ENCODE measurements around the gene KDELR3. TPM values are rescaled to one million over a fixed set of nuclear protein-coding genes. Genes with fewer than 3 reads are reported as not detected.

KDELR3 gene
- total RNA-seq, 2 donors from 2014 or later: 16.8 to 52.9 TPM

DNA sequence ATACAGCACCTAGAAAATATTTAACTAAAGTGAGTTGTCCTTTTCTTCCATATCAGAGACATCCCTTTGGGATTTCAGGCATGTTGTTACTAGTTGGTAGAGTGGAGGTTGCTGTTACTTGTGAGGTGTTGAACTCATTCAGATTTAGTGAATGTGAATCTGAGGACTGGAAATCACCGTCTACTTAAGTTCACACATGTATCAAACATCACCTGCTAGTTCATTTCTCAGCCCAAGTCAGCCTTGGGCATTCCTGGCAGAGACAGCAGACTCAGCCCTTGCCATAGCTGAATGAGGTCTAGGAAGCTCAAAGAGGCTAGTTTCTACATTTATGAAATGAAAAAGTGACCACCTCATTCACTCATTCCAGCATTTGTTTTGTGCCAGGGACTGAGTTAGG is 9.7 kb downstream of the KDELR3 start:
- Histone ChIP-seq H3K27me3 (replicated peaks; ENCODE audit: insufficient read depth) (no peaks in the 10 kb centered on the region), H3K36me3 (peaks cover 11% of the 10 kb centered on the region), H3K9me3 (no peaks in the 10 kb centered on the region), H3K27ac (no peak overlapping the region), H3K4me1 (ENCODE audit: control insufficient read depth in 1 of 2, low read depth in 2 of 2) (no peaks in the 10 kb centered on the region), H3K4me3 (no peak overlapping the region)
- ATAC-seq (ENCODE audit: insufficient number of reproducible peaks, low FRiP score, low read depth): no peak
- no peak for DNase-seq (ENCODE audit: low spot score)
- TF ChIP-seq, protein P1, sequence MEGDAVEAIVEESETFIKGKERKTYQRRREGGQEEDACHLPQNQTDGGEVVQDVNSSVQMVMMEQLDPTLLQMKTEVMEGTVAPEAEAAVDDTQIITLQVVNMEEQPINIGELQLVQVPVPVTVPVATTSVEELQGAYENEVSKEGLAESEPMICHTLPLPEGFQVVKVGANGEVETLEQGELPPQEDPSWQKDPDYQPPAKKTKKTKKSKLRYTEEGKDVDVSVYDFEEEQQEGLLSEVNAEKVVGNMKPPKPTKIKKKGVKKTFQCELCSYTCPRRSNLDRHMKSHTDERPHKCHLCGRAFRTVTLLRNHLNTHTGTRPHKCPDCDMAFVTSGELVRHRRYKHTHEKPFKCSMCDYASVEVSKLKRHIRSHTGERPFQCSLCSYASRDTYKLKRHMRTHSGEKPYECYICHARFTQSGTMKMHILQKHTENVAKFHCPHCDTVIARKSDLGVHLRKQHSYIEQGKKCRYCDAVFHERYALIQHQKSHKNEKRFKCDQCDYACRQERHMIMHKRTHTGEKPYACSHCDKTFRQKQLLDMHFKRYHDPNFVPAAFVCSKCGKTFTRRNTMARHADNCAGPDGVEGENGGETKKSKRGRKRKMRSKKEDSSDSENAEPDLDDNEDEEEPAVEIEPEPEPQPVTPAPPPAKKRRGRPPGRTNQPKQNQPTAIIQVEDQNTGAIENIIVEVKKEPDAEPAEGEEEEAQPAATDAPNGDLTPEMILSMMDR (IDR thresholded peaks at IDR 0.05): no peak

DNA sequence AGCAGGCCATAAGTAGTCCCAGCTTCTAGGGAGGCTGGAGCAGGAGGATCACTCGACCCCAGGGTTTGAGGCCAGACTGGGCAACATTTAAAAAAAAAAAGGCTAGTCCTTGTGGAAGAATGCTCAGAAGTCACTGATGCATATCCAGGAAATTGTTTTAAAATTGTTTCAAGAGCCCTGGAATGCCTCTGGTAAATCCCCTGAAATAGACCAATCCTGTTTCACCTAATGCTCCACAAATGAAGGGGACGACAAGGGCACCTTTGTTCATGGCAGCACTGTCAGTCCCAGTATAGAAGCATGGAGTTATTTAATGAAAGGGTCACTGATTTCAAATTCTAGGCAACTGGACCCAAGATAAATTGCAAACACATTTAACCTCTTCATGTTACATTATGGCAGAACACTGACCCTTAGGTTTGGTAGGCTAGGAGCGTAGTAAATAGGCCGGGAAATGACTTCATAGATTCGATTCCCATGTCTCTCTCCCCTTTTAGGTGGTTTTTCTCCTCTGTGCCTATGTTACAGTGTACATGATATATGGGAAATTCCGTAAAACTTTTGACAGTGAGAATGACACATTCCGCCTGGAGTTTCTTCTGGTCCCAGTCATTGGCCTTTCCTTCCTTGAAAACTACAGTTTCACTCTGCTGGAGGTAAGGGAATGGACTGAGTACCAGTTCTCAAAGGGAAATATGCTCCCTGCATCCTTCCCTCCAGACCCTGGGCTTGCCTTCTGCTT is 11.4 kb downstream of the KDELR3 start:
- no peak overlapping the region for H3K4me3 ChIP-seq
- H3K27me3 ChIP-seq (replicated peaks; ENCODE audit: insufficient read depth): no peaks in the 10 kb centered on the region
- no peak overlapping the region for H3K27ac ChIP-seq
- H3K36me3 ChIP-seq: peaks cover 26% of the 10 kb centered on the region
- no peak for DNase-seq (ENCODE audit: low spot score)
- no peak for ATAC-seq (ENCODE audit: insufficient number of reproducible peaks, low FRiP score, low read depth)
- H3K4me1 ChIP-seq (ENCODE audit: control insufficient read depth in 1 of 2, low read depth in 2 of 2): no peaks in the 10 kb centered on the region
- H3K9me3 ChIP-seq: no peaks in the 10 kb centered on the region
- TF ChIP-seq, protein P1 (IDR thresholded peaks at IDR 0.05): no peak

DNA sequence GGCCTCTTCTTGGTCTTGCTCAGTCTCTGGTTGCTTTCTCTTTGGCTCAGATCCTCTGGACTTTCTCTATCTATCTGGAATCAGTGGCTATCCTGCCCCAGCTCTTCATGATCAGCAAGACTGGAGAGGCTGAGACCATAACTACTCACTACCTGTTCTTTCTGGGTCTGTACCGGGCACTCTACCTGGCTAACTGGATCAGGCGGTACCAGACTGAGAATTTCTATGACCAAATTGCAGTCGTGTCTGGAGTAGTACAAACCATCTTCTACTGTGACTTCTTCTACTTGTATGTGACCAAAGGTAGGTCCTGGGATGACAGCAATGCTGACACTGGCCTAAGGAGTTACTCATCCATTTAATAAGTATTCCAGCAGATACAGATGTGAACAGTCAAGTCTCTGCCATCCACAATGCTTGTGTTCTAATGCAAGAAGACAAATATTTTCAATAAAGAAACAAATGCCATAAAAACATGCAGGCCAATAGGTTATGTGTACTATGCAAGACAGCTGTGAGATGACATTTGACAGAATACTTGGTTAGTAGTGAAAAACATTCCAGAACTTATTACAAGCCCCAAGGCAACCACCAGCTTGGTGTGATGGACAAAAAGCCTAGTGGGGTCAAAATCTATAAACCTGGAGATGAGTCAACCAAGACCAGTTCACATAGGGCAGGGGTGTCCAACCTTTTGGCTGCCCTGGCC is 13.4 kb downstream of the KDELR3 start:
- ATAC-seq (ENCODE audit: insufficient number of reproducible peaks, low FRiP score, low read depth): no peak
- Histone ChIP-seq H3K36me3 (peaks cover 43% of the 10 kb centered on the region), H3K27ac (no peak overlapping the region)

DNA sequence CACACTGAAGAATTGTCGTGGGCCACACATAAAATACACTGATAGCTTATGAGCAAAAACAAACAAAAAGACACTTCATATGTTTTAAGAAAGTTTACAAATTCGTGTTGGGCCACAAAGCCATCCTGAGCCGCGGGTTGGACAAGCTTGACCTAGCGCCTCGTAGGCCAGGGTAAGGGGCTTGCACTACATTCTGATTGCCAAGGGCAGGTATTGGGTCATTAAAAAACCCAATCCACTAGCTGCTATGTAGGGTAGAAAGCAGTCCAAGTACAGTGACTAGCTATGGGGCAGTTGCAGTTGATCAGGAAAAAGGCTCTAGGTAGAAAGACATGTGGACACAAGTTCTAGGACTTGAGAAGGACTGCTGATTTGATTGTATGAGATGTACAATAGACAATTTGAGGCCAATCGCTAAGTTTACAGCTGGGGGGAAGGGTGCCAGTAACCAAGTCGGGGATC is 14.0 kb downstream of the KDELR3 start:
- TF ChIP-seq, protein P1 (IDR thresholded peaks at IDR 0.05): no peak
- Histone ChIP-seq H3K9me3 (no peaks in the 10 kb centered on the region), H3K4me3 (no peak overlapping the region), H3K36me3 (peaks cover 47% of the 10 kb centered on the region), H3K4me1 (ENCODE audit: control insufficient read depth in 1 of 2, low read depth in 2 of 2) (no peaks in the 10 kb centered on the region), H3K27me3 (replicated peaks; ENCODE audit: insufficient read depth) (no peaks in the 10 kb centered on the region), H3K27ac (no peak overlapping the region)
- DNase-seq (ENCODE audit: low spot score) (no peak), ATAC-seq (ENCODE audit: insufficient number of reproducible peaks, low FRiP score, low read depth) (no peak)

More for the DNA sequence above, 13.4 kb downstream of the KDELR3 start:
- no peaks in the 10 kb centered on the region for H3K4me1 ChIP-seq (ENCODE audit: control insufficient read depth in 1 of 2, low read depth in 2 of 2)
- TF ChIP-seq, protein P1 (IDR thresholded peaks at IDR 0.05): no peak
- H3K27me3 ChIP-seq (replicated peaks; ENCODE audit: insufficient read depth): no peaks in the 10 kb centered on the region
- no peak for DNase-seq (ENCODE audit: low spot score)
- H3K4me3 ChIP-seq: no peak overlapping the region
- H3K9me3 ChIP-seq: no peaks in the 10 kb centered on the region

DNA sequence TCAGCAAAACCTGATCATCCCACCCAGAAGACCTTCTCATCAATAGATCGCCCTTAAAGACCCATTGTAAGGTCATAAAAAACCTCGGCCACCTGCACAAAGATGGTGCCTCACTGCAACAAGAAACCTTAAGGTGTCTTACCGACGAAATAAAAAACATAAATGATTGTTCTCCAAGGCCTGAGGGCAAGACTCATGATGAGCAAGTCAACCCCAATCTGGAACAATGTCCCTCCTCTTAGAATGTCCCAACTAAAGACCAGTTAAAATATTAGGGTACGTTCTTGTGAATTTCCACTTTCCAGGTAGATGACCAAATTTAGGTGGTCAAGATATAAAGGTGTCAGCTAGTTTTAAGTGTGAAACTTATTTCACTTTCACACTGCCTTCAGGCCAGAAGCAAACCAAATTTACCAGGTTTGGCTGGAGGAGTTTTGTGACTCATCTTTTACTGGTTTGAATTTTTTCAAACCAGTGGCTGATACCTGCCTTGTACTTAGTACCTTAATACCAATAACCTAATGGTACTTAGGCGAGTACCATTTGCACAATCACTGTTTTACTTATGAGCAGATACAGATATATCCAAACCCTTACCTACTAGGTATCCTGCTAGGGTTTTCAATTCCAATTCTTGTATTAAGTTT is 14.9 kb downstream of the KDELR3 start:
- Histone ChIP-seq H3K4me1 (ENCODE audit: control insufficient read depth in 1 of 2, low read depth in 2 of 2) (no peaks in the 10 kb centered on the region), H3K9me3 (no peaks in the 10 kb centered on the region), H3K27ac (no peak overlapping the region), H3K27me3 (replicated peaks; ENCODE audit: insufficient read depth) (no peaks in the 10 kb centered on the region), H3K4me3 (no peak overlapping the region), H3K36me3 (peaks cover 56% of the 10 kb centered on the region)
- DNase-seq (ENCODE audit: low spot score): no peak
- no peak for ATAC-seq (ENCODE audit: insufficient number of reproducible peaks, low FRiP score, low read depth)
- TF ChIP-seq, protein P1 (IDR thresholded peaks at IDR 0.05): no peak
